A204.1 (cell line): ENCODE results near the gene DHDDS.

ENCODE experiments used
- FAIRE-seq: peaks from 2 replicates; lab custom pipeline; 2012; peaks lifted over from hg19 to GRCh38; lab: Jason Lieb, UNC

The DHDDS gene

DNA sequence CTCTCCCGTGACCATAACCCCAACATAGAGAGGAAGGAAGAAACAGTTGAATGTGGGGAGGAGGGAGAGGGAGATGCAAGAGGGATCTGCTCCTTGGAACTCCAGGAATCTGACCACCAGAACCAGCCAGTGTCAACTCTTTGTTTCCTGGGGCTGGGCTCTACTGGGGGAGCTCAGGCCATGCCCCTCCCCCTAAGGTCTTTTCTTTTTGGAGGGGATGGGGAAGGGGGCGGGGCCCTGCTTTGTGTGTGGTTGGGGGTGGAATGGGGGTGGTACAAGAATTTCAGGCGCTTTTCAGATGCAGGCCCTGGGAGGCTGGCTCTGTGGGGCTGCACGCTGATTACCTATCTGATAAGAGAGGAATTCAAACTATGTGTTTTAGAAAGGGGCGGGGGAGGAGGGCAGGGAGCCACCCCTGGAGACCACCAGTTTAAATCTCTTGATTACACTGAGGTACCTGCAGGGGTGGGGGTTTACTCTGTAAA, 13.2 kb upstream of the DHDDS start:
- FAIRE-seq: no peak

DNA sequence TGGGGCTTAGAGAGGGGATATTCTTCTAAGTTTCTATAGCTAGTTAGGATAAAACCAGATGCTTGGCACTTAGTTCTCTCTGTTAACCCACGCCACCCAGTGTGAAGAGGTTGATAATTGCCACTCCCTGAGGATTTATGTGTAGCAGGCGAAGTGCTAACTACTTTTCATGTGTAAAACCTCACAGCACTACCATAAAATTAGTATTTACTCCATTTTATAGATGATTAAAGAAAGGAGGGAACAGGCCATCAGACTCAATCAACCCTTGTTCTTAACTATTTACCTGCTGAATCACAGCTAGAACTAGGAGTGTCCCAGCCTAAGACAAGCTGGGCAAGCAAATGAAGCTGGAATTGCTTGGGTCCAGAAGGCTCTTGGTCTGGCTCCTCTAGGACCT, 12.6 kb upstream of the DHDDS start:
- FAIRE-seq: no peak

DNA sequence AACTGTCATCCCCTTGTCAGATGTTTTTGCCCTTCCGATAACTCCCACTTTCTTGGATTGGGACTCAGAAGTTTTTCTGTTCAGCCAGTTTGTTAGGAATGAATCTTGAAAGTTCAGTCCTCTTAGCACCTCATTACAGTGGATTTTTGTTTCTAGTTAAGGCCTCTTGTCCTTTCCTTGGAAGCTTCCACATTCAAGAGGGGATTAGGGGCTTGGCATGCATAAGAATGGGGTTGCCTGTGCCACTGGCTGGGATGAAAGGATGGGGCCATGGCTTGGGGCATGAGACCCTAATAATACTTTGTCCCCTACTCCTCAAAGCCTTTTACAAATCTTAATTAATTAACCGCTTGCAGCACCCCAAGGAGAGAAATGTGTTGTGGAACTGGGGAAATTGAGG, 2.4 kb upstream of the DHDDS start:
- FAIRE-seq: no peak

DNA sequence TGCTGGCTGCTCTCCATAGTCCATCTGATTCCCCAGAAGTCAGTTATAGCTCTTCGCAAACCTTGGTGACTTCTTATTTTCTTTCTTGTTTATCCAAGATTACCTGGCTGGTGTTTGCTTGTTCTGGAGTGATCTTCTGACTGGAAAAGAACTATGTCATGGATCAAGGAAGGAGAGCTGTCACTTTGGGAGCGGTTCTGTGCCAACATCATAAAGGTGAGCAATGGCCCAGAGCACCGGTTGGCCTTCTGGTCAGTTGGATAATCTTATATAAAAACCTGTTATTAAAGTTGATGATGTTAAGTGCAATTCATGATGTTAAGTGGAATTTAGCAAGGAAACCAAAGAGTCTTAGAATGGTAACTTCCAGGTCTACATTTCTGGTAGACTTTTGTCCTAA, 672 bp downstream of the DHDDS start:
- FAIRE-seq: no peak

DNA sequence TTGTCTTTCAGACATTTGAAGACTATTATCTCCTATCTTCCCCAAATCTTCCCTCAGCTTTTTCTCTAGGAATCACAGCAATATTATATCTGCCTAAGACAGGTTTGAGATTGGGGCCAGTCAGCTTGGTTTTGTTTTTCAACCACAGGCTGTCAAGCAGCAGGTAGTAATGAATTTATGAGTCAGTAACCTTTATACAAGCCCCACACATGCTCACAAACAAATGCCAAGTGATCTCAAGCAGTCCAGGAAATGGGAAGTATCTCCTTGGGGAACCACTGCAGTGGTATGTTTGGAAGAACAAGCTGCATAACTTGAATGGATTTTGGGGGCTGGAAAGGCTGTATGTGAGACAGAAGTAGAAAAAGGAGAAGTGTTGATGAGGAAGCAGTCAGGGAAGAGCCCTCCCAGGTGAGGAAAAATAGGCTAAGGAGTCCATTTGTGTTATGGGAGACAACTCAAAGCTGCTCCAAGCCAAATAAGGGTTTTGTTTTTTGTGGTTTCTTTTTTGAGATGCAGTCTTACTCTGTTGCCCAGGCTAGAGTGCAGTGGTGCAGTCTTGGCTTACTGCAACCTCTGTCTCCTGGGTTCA, 2.1 kb downstream of the DHDDS start:
- FAIRE-seq: no peak

DNA sequence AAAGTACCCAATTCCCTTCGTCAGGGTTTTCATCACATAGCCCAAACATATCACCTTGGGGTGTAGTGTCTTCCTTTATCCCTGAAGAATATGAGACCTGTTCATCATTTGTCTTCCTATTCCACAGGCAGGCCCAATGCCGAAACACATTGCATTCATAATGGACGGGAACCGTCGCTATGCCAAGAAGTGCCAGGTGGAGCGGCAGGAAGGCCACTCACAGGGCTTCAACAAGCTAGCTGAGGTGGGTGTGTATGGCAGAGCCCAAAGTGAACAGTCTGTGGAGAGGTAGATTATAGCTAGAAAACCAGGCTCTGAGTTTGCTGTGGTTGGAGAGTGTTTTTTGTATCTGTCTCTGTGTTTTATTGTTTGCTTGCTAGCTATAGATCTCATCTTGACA, 5.9 kb downstream of the DHDDS start:
- no peak for FAIRE-seq

DNA sequence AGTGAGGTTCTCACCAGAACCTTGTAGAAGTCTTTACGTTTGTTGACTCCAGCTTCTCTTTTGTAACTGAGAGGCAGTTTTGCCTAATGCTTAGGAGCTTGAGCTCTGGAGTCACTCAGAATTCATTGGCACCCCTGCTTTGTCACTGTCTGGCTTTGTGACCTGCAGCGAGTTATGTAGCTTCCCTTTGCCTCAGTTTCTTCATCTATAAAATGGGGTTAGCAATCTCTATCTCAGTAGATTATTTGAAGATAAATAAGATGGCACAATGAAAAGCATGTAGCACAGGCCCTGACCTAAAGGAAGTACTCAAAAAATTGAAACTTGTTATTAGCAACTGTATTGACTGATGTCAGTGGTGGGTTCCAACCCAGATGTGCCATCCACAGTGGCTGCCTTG, 8.1 kb downstream of the DHDDS start:
- FAIRE-seq: no peak

DNA sequence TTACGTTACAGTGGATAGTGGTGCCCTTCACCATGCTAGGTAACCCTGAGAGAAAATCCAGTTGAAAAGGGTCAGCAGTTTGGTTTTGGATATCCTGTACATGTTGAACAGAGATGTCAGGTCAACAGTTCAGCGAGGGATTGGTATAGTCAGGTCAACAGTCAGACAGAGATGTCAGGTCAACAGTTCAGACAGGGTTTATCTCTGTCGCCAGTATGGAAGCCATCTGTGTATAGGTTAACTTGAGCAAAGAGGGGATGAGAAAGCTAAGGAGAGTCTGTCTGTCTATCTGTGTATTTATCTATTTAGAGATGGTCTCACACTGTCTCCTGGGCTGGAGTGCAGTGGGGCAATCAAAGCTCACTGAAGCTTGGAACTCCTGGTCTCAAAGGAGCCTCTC, 17.7 kb downstream of the DHDDS start:
- FAIRE-seq: no peak

DNA sequence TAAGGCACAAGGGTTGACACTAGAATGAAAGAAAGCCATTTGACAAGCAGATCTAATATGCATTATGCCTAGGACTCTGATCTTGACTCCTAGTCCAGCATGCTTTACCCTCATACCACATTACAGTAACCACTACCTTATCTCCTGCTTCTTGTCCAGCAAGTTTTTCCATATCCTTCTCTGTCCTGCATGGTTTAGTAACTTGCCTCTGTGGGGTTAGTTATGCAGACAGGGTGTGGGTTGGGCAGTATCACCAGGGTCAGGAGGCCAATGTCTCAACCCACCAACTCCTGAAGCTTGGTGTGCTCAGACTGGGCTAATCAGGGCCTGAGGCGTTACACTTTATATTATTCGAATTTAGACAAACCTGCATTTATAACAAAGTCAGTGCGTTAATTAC, 18.8 kb downstream of the DHDDS start:
- FAIRE-seq: no peak

DNA sequence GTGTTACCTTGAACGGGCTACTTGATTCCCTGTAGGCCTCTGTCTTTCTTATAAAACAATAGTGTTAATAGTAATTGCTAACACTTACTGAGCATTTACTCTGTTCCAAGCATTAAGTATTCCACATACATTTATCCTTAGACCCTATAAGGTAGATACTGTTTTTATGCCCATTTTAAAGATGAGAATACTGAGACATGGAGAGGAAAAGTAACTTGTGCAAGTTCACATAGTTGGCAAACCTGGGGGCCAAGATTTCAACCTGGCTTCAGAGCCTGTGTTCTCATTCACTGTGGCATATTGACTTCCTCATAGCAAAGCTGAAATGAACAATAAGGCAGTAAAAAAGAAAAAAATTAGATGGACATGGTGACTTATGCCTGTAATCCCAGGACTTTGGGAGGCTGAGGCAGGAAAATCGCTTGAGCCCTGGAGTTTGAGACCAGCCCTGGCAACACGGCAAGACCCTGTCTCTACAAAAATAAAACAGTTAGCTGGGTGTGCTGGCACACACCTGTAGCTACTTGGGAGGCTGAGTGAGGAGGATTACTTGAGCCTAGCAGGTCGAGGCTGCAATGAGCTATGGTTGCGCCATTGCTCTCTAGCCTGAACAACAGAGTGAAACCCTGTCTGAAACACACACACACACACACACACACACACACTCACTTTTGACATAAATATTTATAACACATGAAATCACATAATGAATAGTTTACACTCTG, 20.5 kb downstream of the DHDDS start:
- no peak for FAIRE-seq

DNA sequence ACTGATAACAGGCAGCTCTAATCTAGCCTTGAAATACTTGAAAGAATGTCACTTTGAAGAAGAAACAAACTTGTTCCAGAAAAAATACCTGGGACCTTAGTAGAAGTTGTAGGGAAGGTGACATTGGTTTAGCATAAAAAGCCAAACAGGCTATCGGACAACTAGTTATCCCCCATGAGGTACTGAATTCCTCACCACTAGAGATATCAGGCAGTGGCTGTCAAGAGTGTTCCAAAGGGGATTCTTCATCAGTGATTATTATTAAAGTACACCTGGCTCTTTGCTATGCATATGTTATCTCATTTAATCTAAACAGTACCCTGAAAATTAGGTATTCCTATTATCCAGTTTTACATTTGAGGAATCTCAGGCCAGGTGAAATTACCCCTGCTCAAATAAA, 27.0 kb downstream of the DHDDS start:
- no peak for FAIRE-seq

DNA sequence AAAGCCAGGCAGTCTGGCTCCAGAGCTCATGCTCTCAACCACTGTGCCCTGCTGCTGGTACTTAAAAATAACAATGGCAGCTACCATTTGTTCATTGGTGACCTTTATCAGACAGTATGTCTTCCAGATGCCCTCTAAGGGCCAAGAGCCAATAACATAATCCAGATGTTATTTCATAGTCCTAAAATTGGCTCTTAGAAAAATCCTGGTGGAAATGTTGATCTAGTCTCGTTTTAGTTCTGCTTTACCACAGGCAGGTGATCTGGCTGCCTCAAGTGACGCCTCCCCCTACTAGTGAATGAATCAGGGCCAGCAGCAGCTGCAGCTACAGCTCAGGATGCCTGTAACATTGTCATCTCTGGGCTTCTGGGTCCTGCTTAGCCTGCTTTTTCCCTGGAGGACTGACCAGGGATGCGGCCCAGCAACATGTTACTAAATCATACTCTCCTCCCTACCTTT, 27.5 kb downstream of the DHDDS start:
- FAIRE-seq: no peak

DNA sequence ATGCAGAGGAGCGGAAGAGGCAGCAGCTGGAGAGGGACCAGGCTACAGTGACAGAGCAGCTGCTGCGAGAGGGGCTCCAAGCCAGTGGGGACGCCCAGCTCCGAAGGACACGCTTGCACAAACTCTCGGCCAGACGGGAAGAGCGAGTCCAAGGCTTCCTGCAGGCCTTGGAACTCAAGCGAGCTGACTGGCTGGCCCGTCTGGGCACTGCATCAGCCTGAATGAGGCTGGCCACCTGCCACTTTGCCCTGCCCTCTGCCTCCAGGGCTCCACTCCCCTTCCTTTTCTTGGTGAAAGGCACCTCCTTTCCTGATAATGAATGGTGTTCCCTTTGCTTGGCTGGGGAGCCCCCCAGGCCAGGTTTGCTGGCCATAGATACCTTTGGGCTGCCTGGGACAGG, 36.8 kb downstream of the DHDDS start:
- no peak for FAIRE-seq

DNA sequence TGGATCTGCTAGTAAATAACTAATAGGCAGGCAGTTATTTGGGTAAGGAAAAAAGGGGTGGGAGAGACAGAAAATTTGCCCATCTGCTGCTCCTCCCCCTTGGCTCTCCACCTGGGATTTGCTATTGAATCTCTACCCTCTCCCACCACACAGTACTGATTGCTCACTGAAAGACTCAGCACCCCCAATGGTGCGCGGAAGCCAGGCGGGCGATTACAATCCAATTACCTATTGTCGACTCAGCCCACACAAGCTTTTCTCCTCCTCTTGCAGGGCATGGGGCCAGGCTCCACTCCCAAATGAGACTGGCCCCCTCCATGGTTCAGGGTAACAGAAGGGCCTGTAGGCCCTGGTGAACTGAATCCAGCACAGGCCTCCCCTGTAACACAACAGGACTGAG, 37.4 kb downstream of the DHDDS start:
- no peak for FAIRE-seq

DNA sequence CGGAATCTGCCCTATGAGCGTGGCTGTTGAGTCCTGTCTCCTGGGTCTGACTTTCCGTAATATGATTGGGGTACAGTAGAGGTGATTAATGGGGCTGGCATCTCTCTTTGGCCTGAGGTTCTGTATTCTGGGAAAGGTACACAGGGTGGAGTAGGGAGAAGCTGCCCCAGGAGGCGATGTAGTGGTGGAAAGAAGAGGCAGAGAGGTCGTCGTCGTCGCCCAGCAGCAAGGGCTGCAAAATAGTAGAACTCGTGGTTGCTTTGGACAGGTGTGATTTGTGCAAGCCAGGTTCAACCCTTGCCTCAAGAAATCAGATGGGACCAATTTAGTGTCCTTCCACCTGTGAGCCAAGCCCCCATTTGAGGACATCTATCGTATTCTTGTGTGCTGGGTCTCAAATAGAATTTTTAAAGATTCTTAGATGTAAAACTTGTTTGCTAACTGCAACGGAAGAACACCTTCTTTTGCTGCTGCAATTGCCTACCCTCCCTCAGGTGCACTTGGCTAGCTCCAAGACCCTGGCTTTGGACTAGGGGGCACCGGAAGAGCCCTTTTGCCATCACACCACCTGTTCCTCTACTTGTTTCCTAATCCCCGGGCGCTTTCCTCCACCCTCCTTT, 38.9 kb downstream of the DHDDS start:
- no peak for FAIRE-seq

DNA sequence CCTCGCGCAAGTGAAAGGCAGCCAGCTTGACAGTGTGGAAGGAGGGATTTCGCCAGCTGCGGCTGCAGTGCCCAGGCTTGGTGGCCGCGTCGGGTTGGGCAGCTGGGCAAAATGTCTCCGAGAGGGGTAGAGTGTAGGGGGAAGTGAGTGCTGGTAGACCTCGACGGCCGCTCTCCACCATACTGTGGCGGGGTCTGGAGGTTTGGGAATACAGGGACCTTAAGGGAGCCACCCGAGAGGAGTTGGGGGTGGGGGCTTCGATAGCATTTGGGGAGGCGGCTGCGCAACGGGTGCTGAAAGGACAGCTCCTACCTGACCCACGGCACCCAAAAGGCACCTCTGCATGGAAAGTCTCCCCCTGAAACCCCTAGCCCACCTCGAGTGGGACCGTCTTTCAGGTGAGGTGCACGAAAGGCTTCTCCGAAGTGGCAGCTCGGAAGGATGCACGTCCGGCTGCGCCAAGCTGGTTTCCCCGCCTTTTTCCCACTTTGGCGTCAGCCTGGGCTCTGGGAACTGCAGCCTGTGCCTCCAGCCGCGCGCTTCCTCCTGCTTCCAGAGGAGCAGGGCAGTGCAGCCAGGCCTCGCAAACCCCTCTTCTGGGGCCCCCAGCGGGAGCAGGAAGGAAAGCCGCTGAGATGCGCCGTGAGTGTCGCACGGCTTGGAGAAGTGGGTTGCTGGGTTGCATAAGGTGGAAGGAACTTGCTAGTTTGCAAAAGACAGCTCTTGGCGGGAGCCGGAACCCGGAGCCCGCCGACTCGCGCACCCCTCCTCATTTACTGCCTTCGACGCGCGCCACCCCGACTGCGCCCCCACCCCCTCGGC, 39.6 kb downstream of the DHDDS start:
- FAIRE-seq: no peak

DNA sequence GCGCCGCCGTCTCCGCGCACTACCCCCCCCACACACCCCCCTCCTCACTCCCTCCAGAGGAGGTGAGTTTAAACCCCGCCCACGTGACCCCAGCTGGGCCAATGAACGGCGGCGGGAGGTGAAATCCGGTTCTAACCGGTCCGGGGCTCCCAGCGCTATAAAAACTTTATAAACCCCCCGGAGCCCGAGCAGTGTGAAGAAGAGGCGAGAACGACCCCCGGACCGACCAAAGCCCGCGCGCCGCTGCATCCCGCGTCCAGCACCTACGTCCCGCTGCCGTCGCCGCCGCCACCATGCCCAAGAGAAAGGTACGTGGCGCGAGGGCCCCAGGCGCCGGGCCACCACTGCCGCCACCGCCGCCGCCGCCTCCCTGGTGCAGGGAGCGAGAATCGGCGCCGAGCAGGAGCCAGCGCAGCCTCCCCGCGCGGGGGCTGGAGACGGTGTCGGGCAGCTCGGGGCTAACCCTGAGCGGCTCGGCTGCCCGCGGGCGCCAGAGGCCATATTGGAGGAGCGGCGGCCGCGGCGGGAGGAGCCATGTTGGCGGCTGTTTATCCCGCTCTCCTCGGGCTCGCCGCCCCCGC, 40.3 kb downstream of the DHDDS start, which contains the start of gene HMGN2:
TSS of gene HMGN2 (plus strand) at position 121 of the 581 bp plus-strand sequence. CDS start at position 294, 173 bp downstream.
- FAIRE-seq: no peak

DNA sequence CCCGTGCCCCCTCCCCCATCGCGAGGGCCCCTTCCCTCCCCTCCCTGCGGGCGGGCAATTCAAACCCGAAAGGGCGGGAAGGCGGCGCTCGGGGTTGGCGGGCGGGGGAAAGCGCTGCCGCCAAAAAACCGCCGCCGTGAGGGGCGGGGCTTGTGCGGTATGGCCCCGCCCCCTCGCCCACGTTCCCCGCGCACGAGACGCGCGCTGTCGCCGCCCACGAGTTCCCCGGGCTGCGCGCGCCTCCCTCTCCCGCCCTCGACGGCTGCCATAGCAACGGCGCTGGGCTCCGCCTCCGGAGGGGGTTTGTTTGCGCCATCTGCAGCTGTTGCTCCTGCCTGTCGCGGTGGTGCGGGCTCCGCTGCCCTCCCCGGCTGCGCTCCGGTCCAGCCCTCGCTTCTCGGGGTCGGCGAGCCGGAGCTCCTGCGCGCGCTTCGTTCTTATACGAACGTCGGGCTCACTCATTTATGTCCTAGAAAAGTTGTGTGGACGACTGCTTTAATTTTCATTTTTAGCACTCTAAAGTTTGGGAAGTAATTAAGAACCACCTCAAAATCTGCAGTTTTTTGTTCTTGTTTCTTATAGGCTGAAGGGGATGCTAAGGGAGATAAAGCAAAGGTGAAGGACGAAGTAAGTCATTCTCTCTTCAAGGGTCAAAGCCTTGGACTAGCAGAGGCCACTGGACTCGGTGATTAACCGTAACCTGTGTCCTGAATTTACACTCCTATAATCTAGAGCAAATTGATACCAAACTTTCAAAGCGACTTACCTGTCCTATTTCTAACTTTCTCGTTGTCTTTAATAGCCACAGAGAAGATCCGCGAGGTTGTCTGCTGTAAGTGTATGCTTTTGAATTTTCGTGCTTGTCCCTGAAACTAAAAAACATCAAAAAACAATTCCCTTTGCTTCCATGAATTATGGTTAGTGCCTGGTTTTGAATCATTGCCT, 41.1 kb downstream of the DHDDS start:
- no peak for FAIRE-seq

DNA sequence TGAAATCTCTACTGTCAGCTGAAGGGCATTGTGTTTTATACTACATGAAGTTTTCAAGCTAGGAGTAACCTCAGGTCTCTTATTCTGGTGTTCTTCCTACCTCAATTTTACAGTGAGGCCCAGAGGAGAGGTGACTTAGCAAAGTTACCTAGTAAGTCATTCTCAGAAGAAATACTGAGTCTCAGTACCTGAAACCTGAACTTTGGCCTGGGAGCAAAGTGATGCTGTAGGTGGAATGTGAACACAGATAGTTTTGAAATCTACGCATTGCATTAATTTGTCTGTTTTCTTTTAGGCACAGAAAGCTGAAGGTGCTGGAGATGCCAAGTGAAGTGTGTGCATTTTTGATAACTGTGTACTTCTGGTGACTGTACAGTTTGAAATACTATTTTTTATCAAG, 42.7 kb downstream of the DHDDS start:
- FAIRE-seq: no peak

DNA sequence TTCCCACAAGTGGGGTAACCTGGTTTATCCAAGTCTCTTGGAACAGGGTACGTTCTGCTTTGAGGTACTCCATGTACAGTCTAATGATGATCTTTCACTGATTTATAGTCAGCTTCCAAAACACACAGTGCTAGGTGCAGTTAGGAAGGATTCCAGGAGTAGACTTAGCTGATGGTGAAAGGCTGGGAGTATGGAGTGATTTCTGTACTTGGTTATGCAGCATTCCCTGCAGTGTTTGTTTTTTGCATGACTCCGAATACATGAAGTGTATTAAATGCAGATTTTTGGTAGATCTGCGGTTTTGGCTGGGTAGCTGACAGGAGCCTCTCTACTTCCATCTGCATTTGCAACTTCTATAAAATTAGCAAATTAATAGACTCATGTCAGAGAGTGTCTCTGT, 43.9 kb downstream of the DHDDS start:
- FAIRE-seq: no peak

DNA sequence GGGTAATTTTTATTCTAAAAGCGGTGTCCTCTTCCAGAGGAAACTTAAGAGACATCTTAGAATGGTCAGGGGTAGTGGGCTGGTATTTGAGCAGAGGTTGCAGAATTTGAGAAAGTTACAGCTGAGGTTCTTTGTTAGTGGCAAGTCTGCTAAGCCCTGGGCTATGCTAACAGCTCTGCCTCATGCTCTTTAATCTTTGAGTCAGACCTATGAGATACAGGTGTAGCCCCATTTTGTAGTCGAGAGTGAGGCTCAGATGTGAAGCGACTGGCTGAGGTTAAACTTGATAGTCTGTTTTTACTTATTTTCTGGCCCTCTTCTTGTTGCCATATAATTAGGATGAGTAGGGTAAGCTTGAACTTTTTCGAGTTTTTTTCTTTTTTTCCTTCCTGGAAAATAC, 44.8 kb downstream of the DHDDS start:
- FAIRE-seq: no peak
